Ishikawa (cell line): Measurements from ENCODE around the gene PPP1R16B.

ENCODE experiments used
- CREB1 ChIP-seq: IDR thresholded peaks from 2 replicates; pipeline ENCODE4 v1.6.1; 2012; ENCODE audit warnings: low read depth
- EP300 ChIP-seq: IDR thresholded peaks from 2 replicates; pipeline ENCODE4 v1.6.1; 2012; ENCODE audit warnings: borderline replicate concordance
- FOXM1 ChIP-seq: IDR thresholded peaks from 2 replicates; pipeline ENCODE4 v1.6.1; 2012; ENCODE audit warnings: low read depth, borderline replicate concordance
- RAD21 ChIP-seq: IDR thresholded peaks from 2 replicates; pipeline ENCODE4 v1.6.1; 2012; ENCODE audit warnings: low read depth
- TAF1 ChIP-seq: IDR thresholded peaks from 2 replicates; pipeline ENCODE4 v1.6.1; 2012; ENCODE audit warnings: low read depth, mild to moderate bottlenecking
- TCF12 ChIP-seq: IDR thresholded peaks from 2 replicates; pipeline ENCODE4 v1.6.1; 2012; ENCODE audit warnings: low read depth
- TEAD4 ChIP-seq: IDR thresholded peaks from 2 replicates; pipeline ENCODE4 v1.6.1; 2012
- ZBTB7A ChIP-seq: IDR thresholded peaks from 2 replicates; pipeline ENCODE4 v1.6.1; 2012; ENCODE audit warnings: low read depth
- TF ChIP-seq, protein P1 (sequence below): IDR thresholded peaks from 2 replicates; pipeline ENCODE4 v1.6.1; 2012; ENCODE audit warnings: low read depth, mild to moderate bottlenecking
- TF ChIP-seq, protein P2 (sequence below): IDR thresholded peaks from 2 replicates; pipeline ENCODE4 v1.6.1; 2012

DNA sequence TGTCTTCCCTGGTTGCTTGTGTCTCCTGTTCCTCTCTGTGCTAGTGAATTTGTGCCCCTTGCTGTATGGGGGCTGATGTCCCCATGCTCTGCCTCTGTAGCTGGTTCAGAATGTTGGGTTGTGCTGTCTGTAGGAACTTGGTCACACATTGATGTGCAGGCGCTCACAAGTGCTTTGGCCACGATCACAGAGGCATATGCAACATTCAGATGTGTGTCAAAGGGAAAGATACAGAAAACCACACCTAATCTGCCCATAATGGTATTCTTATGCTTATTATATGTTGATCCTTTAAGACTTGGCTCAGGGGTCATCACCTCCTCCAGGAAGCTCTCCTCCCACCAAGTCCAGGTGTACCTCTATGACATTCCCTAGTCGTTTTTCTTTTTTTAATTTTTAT is 139.5 kb downstream of the PPP1R16B start:
- TF ChIP-seq, protein P1, sequence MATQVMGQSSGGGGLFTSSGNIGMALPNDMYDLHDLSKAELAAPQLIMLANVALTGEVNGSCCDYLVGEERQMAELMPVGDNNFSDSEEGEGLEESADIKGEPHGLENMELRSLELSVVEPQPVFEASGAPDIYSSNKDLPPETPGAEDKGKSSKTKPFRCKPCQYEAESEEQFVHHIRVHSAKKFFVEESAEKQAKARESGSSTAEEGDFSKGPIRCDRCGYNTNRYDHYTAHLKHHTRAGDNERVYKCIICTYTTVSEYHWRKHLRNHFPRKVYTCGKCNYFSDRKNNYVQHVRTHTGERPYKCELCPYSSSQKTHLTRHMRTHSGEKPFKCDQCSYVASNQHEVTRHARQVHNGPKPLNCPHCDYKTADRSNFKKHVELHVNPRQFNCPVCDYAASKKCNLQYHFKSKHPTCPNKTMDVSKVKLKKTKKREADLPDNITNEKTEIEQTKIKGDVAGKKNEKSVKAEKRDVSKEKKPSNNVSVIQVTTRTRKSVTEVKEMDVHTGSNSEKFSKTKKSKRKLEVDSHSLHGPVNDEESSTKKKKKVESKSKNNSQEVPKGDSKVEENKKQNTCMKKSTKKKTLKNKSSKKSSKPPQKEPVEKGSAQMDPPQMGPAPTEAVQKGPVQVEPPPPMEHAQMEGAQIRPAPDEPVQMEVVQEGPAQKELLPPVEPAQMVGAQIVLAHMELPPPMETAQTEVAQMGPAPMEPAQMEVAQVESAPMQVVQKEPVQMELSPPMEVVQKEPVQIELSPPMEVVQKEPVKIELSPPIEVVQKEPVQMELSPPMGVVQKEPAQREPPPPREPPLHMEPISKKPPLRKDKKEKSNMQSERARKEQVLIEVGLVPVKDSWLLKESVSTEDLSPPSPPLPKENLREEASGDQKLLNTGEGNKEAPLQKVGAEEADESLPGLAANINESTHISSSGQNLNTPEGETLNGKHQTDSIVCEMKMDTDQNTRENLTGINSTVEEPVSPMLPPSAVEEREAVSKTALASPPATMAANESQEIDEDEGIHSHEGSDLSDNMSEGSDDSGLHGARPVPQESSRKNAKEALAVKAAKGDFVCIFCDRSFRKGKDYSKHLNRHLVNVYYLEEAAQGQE: no peak
- TF ChIP-seq RAD21 (no peak), EP300 (no peak), TCF12 (no peak), TAF1 (no peak), TEAD4 (no peak), ZBTB7A (no peak), CREB1 (no peak), FOXM1 (no peak)
- TF ChIP-seq, protein P2, sequence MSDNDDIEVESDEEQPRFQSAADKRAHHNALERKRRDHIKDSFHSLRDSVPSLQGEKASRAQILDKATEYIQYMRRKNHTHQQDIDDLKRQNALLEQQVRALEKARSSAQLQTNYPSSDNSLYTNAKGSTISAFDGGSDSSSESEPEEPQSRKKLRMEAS: no peak
